HG03354 (cell line): ENCODE data around the gene HDAC7.
"Not testable (repeated sequence)": the region's sequence is repeated elsewhere in the genome, so short reads cannot be mapped to it uniquely, and the experiment has no call there.

Experiments used
- ATAC-seq: cut with Tn5 transposase; IDR thresholded peaks from one replicate; pipeline ENCODE4 v1.9.1; 2021; ENCODE audit warnings: mild to moderate bottlenecking; ENCODE audit not compliant: unreplicated experiment, poor library complexity, severe bottlenecking

HDAC7 gene

DNA sequence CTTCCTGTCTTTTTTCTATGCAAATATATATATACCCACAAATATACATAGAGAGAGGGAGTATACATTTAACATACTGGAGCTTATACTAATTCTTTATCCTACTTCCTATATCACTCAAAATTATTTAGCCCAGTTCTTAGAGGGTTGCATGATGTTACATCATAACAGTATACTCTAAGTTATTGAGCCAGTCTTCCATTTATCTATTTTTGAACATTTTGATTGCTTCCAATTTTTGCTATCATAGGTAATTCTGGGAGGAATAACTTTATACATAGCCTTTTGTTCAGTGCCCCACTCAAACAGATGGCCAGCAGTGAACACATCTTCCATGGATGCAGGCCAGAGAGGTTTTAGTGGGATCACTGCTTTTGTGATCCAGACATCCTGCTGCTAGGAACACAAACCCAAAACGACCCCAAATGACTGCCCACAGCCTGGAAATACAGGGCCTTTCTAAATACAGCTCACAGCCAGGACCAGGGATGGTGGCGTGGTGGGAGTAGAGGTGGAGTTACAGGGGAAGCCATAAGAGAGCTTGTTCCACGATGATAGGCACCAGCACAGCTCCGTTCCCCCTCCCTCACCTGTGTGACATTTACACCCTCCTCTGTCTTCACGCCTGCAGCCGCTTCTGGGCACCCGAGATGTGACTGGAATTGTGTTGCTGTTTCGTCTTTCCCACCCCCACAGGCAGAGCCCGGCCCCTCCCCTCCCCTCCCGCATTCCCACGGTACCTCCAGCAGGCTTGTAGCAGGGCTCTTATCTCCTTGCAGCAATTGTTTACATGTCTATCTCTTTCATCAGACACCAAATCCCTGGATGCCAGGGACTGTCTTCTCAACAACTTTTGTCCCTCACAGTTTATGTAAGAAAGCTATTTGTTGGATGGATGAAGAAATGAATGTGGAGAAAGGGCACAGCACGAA, 30.7 kb upstream of the HDAC7 start:
- no peak for ATAC-seq

DNA sequence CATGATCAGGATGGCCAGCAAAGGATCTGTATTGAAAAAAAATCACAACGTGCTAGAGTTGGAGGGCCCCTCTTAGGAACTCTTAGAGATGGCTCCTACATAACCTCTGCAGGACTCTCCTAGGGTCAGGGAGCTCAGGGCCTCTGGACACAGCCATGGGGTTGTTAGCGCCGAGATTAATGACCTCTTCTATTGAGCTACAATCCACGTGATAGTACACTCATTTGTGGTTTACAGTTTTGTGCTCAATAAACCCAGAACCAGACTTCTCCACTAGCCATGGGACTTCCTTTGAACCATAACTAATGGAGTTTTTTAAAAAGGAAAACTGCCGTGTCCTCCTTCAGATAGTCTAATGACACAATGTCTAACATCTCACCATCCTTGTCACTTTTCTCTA, 29.6 kb upstream of the HDAC7 start:
- ATAC-seq: no peak

DNA sequence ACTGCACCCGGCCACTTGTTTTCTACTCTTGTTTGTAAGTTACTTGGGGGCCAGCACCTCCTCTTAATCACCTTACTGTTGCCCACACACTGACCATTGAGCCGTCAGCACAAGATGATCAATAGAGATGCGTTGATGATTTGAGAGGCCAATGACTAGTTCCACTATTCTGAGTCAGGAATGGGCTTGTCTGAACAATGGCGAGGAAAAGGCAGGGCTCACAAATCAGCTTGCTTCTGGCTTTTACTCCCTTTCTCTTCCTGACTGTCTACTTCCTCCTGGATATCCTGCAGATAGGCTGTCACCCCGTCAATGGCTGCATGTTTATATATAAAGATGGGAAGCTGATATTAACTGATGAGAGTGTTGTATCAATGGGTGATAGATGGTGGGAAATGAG, 29.1 kb upstream of the HDAC7 start:
- ATAC-seq: no peak

DNA sequence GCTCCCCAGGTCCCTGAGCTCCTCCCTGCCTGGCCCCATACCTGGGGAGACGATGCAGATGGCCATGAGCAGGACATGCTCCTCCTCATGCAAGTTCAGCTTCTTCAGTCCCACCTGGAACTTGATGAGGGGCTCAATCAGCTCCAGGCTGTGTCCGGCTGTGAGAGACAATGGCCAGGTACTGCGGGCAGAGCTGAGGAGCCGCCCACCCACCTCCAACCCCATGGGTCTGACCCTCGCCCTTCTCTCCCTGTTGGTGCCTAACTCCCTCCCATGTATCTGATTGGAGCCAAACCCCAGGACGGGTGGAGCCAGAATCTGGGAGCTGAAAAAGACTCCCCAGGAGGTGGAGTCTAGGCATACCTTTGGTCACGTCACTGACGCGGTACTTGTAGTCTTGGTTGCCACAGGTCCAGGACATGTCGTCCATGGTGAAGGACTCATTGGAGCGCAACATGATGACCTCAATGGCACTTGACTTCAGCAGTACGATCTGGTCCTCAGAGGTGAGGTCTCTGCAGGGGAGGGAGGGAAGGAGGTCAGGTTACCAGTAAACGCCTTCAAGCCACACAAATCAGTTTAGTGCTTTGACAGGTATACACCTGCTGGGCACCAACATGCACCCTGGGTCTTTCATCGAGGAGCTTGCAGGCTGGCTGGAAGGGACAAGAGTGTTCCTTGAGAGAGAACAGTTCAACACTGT, 26.7 kb upstream of the HDAC7 start:
- ATAC-seq: no peak

DNA sequence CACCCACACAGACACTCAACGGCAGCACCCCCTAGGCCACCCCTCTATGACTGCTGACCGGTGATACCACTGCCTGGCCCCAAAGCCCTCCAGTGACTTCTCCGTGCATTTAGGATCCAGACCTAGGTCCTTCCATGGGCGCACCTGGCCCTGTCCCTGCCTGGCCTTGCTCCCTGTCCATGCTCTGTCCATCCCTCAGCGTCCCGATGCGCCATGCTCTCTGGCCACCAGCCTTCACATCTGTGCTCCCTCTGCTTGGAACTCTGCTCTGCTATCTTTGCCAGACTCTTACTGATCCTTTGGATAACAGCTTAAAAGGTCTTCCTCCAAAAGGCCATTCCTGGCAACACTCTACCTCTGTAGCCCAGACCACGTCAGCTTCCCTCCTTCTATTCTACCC, 25.4 kb upstream of the HDAC7 start:
- no peak for ATAC-seq

DNA sequence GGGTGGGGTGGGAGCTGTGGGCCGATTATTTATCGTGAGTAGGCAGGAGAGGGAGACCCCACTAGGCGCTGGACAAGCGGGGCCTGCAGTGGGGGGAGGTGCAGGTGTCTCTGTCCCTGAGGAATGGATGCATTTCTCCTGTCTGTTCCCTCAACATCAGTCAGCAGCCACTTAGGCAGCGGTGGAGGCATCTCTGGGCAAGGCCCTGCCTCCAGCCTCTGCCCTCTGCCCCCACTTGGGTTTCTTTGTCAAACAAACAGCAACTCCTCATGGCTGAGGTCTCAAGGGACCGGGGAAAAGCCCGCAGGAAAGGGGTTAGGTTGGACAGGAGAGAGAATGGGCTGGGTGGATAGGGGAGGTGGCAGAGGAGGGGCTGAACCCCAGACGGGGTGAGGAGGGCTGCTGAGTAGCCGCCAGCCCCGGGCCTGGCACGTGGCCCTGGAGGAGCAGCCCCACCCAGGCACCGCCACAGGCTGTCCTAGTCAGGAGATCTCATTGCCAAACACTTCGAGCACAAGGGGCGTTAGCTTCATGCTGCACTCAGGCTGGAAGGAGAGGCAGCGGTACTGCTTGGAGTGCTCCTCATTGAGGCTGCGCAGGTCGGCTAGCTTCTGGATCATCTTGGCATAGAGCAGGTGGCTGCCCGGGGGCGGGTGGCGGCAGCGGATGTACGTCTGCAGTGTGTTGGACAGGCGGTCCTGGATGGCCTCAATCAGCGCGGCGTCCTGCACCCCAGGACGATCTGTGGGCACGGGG, 24.7 kb upstream of the HDAC7 start:
- no peak for ATAC-seq

DNA sequence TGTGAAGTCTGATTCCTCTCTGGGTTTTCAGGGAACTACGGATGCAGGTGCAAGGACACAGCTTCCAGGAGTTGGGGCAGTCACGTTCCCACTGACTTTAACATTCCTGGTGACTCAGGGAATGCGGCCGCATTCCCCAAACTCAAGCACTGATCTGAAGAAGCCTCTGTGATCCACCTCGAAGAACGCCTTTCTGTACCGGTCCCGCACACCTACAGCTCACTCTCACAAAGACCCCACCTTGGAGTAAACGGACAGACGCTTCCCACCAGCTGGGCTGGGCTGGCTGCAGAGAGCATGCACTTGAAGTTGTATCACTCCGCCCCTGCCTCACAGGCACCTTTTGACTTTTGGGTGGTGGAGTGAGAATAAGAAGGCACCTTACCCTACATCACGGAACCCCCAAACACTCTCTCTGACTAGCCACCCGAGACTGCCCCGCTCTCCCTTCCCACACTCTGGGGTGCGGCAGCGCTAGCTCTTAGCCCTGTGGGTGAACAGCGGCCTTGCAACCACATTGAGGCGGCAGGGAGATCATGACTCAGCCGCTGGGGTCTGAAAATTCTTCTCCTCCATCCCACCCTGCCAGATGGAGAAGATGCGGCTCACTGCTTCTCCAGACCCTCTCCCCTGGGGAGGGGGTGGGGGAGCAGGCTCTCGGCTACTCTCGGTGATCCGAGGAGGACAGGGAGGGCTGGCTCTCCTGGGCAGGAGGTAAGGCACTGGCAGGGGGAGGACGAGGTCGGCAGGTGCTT, 23.7 kb upstream of the HDAC7 start:
- no peak for ATAC-seq

DNA sequence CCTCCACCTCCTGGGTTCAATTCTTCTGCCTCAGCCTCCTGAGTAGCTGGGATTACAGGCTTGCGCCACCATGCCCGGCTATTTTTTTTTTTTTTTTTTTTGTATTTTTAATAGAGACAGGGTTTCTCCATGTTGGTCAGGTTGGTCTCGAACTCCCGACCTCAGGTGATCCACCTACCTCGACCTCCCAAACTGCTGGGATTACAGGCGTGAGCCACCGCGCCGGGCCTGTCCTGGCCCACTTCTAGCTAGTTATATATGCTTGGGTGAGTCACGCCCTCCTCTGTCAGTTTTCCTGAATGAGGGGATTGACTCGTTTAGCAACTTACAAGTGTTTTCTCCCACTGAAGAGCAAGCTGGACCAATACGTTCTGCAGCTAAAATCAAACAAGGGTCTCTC, 22.8 kb upstream of the HDAC7 start:
- ATAC-seq: not testable (repeated sequence)

DNA sequence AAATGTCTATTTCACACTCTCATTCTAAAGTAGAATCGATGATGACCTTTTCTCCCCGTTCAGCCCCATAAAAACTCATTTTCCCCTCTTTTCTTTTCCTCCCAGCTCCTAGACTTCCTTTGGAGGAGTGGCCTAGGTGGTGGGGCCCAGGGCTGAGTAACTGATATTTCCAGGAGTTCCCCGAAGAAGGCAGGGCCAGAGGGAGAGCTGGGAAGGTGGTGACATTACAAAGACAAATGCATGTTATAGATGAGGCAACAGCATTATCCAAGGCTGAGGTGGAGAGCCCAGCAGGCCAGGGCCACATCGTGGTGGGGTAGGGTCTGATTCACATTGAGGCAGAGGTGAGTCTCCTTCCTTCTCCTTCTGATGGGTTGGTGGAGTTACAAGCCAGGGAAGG, 22.2 kb upstream of the HDAC7 start:
- ATAC-seq: no peak

DNA sequence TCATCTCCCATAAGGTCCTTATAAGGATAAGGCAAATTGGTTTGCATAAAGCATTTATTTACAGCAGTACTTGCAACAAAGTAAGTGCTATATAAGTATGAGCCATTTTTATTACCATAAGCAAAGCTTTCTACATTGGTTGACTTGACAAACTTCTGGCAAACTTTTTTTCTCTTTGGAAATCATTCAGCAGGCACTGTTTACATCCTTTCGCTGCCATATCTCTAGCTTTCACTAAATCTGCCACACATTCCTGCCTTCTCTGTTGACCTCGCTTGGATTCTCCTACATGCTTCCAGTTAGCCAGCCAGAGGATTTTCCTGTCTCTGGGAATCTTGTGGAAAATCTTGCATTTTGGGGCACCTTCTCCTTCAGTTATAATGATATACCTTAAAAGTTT, 21.8 kb upstream of the HDAC7 start:
- no peak for ATAC-seq

DNA sequence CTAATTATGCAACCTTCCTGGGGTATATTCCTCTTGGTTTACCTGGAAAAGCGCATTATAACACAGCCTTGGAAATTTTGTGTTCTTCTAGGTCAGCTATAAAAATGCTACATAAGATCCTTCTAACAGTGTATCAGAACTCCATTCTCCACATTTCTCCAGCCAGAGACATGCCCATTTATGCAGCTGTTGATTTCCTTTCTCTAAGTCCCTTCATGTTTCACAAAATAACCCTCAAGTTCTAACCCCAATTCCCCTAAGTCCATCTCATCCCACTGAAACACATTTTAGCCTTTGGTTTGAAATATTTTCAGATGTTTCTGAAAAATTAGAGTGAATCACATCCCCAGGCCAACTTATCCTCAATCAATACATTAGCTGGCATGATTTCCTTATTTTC, 20.9 kb upstream of the HDAC7 start:
- no peak for ATAC-seq

DNA sequence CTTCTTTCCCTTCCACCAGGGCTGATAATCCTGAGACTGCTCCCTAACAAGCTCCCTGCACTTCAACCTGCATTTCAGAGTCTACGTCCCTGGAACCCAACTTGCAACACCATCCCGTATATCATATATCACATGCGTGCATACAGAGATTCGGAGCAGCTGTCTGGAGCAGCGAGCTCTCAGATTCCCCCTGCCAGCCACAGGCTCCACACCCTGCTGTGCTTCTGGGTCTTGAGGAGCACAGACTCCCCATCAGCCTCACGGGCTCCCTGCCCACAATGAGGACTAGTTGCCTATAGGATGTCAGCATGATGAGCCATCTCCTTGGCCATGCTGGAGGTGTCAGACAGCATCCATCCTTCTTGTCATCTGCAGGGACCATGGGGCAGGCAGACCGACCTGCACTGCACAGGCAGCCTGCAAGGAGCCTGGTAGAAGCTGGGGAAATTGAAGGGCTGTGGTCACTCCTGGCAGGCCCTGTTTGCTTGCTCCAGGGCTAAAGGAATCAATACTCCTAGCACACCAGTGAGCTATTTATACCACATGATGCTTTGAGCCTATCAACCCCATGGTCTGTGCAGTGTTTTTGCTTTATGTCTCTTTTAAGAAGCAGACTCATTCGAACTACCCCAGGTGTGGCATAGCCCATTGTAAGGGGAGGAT, 19.6 kb upstream of the HDAC7 start:
- ATAC-seq: no peak

DNA sequence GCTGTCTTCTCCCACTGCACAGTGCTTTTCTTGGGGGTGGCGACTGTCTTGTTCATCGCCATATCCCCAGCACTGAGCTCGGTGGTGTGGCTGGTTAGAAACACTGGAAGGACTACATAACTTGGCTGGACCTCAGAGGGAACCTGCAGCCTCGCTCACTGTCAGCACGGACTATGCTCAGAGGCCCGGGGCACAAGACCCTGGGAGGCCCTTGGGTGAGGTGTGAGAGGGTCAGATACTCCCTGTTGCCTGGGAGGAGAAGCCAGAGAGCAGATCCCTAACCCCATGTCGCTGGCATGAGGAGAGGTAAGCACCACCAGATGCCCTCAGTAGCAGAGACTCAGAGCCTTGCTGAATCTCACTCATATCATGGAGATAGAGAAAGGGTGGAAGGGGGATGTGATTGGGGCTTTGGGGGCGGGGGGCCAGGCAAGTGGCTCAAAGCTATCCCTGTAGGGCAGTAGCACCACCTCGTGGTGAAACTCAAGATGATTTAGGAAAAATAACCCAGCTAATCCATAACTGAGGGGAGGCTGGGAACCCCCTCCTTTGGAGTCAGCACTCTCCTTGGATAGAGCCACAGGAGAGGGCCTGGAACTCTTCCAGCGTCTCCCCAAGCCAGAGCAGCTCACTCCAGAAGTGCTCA, 18.7 kb upstream of the HDAC7 start:
- ATAC-seq: no peak

DNA sequence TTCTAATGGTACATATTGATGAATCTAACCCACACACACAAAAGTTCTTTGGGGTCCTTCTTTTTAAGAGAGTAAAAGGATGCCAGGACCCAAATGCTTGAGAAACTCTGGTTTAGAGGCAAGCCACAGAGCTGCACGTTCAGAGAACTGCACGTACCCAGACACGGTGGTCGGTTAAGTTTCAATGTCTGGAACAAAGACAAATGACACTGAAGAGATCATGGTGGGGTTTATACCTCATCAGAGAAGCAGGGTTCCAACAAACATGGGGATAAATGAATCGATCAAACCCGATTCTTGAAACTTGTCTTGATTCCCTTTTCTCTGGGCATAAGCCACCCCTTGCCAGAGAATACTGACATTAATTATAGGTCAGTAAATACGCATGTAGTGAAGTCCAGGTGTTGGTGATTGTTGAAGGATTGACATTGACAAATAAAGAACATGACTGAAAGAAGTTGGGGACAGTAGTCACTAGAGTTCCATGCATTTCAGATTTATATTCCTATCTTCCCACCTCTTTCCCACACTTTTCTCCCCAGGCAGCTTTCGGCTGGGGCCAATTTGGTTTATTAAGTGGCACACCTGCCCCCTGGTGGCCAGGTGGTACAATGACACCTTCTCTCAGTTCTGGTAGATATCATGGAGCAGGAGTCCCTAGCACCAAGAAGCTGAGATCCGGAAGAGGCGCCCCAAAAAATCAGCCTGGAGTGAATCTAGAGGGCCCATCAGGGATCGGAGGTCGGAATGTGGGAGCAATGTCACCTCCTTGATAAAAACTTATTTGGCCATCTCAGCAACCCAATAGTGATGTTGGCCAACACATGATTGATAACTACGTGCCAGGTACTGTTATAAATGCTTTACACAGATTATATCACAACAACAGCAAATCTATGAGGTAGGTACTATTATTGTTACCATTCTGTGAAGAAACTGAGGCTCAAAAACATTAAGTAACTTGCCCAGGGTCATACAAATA, 17.8 kb upstream of the HDAC7 start:
- ATAC-seq: no peak

DNA sequence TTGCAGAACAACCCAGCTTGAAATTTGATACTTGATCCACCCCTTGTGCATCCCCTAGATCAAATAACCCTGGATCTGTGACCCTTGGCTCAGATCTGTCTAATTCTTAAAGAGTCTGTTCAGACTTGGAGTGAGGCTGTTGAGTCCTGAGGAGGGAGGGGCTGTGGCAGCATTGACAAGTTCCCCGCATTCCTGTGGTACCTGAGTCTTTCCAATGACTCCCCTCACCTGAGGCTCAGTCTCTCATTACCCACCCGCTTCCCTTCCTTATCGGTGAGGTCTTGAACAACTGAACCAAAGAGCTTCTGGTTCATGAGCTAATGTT, 16.1 kb upstream of the HDAC7 start:
- ATAC-seq: no peak

DNA sequence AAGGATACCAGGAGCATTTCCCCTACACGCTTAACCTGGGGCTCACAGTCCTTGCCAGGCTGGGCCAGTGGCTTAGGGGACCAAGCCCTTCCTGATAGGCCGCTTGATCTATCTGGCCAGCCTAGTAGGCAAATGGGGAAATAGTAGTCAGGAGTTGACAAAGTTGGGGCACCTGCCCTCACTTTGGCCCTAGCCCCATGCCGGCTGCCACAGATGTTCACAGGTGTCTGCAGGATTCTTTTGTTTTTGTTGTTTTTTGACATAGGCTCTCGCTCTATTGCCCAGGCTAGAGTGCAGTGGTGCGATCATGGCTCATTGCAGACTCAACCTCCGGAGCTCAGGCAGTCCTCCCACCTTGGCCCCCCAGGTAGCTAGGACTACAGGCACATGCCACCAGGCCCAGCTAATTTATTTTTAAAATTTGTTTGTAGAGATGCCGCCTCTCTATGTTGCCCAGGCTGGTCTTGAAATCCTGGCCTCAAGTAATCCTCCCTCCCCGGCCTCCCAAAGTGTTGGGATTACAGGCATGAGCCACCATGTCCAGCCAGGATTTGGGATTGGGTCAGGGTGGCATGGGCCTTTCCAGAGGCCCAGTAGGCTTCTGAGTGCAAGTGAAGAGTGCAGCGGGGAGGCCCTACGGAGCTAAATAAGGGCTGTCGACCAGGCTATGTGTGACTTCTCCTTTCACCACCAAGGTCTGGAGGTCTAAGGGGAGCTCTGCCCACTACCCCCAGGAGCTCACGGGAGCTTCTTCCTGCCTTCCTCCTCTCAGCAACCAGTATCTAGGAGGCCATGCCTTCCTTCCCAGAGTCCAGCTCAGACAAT, 15.5 kb upstream of the HDAC7 start:
- ATAC-seq: no peak
